Stimulated activated CD4-positive, alpha-beta T cell treated with anti-CD3 and anti-CD28 coated beads, Interleukin-15, amount 100 ng/mL, for 24 hours (primary cell): ENCODE measurements around the gene PMP22.
"Not testable (repeated sequence)": the region's sequence is repeated elsewhere in the genome, so short reads cannot be mapped to it uniquely, and the experiment has no call there.

ENCODE experiments used
- DNase-seq: peaks from one replicate; pipeline ENCODE4 v3.0.0-alpha.2; 2020

Gene PMP22

GRCh38 chr17:15200574-15200973 is 64.6 kb downstream of the PMP22 start:
- DNase-seq = not testable (repeated sequence)

DNA sequence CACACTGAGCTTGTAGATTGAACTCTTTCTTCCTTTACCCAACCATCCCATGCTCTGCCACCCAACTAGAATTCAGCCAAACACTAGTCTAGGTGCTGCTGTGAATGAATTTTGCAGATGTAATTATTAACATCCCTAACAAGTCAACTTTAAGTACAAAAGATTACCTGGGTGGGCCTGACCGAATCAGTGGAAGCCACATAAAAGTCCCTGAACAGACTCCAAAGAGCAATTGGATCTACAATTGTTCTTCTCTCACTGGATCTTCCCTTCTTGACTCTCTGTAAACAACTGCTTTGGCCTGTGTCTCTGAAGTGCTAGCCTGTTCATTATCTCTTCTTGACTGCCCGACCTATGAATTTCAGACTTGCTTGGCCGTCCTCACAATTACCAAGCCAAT is 67.9 kb downstream of the PMP22 start:
- DNase-seq = no peak

- DNase-seq = no peak
Measured at GRCh38 chr17:15194859-15195277, 70.3 kb downstream of the PMP22 start.

DNA sequence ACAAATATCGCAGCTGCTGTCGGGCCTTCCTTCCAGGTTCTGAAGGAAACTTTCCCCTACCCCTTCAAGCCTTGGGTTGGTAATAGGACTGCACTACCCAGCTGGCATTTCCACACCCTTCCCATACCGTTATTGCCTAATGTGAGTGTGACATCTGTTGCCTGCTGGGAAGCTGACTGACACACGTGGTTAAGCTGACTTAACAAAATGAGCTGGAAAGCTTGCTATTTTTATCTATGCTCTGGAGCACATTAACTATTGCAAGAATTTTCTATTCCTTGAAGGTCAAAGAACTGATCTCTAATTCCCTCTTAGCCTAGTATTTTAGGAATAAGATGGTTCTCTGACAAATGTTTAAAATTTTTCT is 79.5 kb downstream of the PMP22 start:
- DNase-seq = no peak

DNA sequence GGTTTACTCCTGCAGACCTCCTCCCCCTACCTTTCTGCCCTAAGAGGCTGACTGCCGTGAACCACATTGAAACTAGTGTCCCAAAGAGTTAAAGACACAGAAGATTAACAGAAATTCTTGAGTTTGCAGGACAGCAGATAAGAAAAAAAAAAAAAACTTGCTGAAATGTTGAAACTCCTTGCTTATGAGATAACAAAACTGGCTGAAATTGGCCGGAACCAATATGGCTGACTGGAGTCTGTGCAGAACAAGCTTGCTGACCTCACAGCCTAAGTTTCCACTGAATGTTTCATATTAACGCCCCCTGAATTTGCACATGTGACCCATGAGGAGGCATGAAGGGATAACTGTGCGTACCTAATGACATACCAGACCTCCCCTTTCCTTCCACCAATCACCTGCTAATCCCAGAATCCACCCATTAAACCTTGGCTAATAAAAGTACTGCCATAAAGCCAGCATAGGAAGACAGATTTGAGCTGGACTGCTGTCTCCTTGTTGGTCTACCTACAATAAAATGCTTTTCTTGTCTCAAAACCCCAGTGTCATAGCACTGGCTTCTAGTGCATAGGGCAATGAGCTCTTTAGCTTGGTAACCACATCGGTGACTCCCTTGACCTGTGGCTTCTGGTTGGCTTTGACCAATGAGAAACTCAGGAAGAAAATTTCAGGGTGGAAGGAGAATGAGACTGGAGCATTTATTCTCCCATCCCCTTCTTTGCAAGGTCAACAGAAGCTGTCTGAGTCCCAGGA is 80.1 kb downstream of the PMP22 start:
- DNase-seq = no peak

DNA sequence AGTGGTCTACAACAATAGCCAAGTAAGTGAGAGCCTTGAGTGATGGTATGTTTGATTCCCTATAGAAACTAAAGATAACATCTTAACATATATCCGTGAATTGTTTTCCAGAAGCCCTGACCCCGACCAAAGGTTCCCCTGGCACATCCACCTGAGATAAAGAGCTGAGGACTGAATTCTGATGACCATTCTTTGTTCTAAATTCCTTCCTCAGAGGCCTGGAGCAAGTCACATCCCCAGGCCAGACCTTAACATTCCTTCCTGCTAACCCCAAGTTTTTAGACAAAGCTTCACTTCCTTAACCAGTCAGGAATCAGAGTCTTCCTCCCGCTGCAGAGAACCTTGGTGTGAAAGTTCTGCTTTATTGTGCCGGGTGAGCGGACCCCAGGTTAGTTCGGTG is 83.3 kb downstream of the PMP22 start:
- no peak for DNase-seq

- no peak for DNase-seq
Measured at GRCh38 chr17:15181333-15181732, 83.8 kb downstream of the PMP22 start.

DNA sequence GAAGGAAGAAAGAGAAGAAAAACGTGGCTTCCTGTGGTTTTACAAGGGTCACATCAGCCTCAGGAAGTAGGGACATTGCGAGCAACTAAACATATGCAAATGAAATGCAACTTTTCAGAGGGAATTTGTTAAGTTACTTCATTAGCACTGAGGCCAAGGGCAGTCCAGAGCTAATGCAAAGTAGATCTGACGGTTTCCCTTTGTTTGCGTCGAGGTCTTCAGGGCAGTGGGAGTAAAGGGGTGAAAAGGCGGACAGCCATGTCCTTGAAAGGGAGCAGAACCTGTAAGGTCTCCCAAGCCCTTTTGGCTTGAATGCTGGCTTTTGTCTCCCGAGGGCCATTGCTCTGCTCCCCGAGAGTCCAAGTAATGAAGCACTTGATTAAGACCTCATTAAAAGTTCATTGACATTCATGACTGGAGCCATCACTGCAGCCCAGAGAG is 85.0 kb downstream of the PMP22 start:
- no peak for DNase-seq
